K562 (cell line): ENCODE data around the gene PHF1. TPM values are rescaled to one million over a fixed set of nuclear protein-coding genes. Genes with fewer than 3 reads are reported as not detected.

Source experiments
- ATAC-seq: fragments of 200-7000 bp; cut with Tn5 transposase; 3 replicates; pipeline ENCODE4 v1.9.1; 2020; ENCODE audit warnings: moderate library complexity
- BruUV-seq: library from RNA; stranded (reverse); fragments of 400-500 nt; replicated peaks from 2 replicates; lab custom pipeline; 2021; lab: Mats Ljungman, UMichigan
- CTCF ChIA-PET: fragments of 300-600 bp; formaldehyde crosslinking; extraction: SDS; loops from one replicate; lab custom pipeline; 2021; ENCODE audit warnings: low intra/inter-chr PET ratio; lab: Yijun Ruan, JAX
- POLR2A ChIA-PET: fragments of 300-600, 350-650 bp; sonication (Branson Sonifier 250); formaldehyde crosslinking; extraction: SDS; loops from one replicate; lab custom pipeline; 2021; ENCODE audit warnings: antibody characterized with exemption, inconsistent platforms; lab: Yijun Ruan, JAX
- DNase-seq, 4 experiments: peaks; one replicate each; pipeline versions ENCODE4 v3.0.0 to v3.0.0-alpha.2; 2011 to 2018; ENCODE audit warnings: low spot score in 3 of 4, mixed read lengths in 3 of 4; ENCODE audit errors: extremely low read depth in 1 of 4
- FAIRE-seq: peaks from 2 replicates; lab custom pipeline; 2011; peaks lifted over from hg19 to GRCh38; lab: Jason Lieb, UNC
- H2AFZ ChIP-seq: 2 replicates; pipeline ENCODE4 v1.6.0; 2011; ENCODE audit warnings: low read depth, low read length, control low read depth, inconsistent platforms
- H3K27ac ChIP-seq: fragments of 200-600 bp; 3 replicates; pipeline ENCODE4 v1.8.0; 2011; ENCODE audit warnings: low read depth, mild to moderate bottlenecking, control low read depth, inconsistent platforms, low read length, moderate library complexity, mixed read lengths; ENCODE audit errors: extremely low read depth
- H3K27me3 ChIP-seq, 2 experiments: fragments of 300-600 bp in 1 of 2; 2 replicates in 1 of 2; 3 replicates in 1 of 2; pipeline versions ENCODE4 v1.6.0 to v1.8.0; 2011; ENCODE audit warnings: inconsistent platforms in 2 of 2, low read length in 2 of 2, mild to moderate bottlenecking in 1 of 2, mixed read lengths in 1 of 2, moderate library complexity in 1 of 2; ENCODE audit not compliant: control insufficient read depth in 2 of 2, insufficient read depth in 2 of 2
- H3K36me3 ChIP-seq: fragments of 300-600 bp; 3 replicates; pipeline ENCODE4 v1.8.0; 2011; ENCODE audit warnings: mild to moderate bottlenecking, low read length, inconsistent platforms; ENCODE audit not compliant: control insufficient read depth, insufficient read depth
- H3K4me1 ChIP-seq, 2 experiments: fragments of 200-600 bp in 1 of 2; replicated peaks in 1 of 2; 2 replicates in 1 of 2; 3 replicates in 1 of 2; pipeline versions ENCODE4 v1.5.1 to v1.8.0; 2011; ENCODE audit warnings: inconsistent platforms in 2 of 2, low read length in 2 of 2, mild to moderate bottlenecking in 1 of 2, mixed read lengths in 1 of 2, moderate library complexity in 1 of 2; ENCODE audit not compliant: control insufficient read depth in 2 of 2, insufficient read depth in 2 of 2
- H3K4me2 ChIP-seq: 2 replicates; pipeline ENCODE4 v1.6.1; 2011; ENCODE audit warnings: low read length, control low read depth, inconsistent platforms, mixed read lengths; ENCODE audit not compliant: insufficient read depth
- H3K4me3 ChIP-seq: fragments of 200-600 bp; sonication (generic), shearing (Covaris generic); 2 replicates; pipeline ENCODE4 v1.5.1; 2016; ENCODE audit warnings: control low read depth, inconsistent platforms
- H3K79me2 ChIP-seq: fragments of 200-600 bp; 3 replicates; pipeline ENCODE4 v1.8.0; 2011; ENCODE audit warnings: low read length, inconsistent platforms; ENCODE audit not compliant: control insufficient read depth, insufficient read depth
- H3K9ac ChIP-seq, 2 experiments: 2 replicates each; pipeline versions ENCODE4 v1.6.0 to v1.6.1; 2011; ENCODE audit warnings: low read depth in 2 of 2, low read length in 2 of 2, control low read depth in 1 of 2, inconsistent platforms in 1 of 2, mild to moderate bottlenecking in 1 of 2, mixed read lengths in 1 of 2; ENCODE audit not compliant: insufficient read depth in 1 of 2
- H3K9me1 ChIP-seq: one replicate; pipeline ENCODE4 v1.6.0; 2011; ENCODE audit warnings: inconsistent platforms, mild to moderate bottlenecking, low read length, moderate library complexity; ENCODE audit not compliant: control insufficient read depth, insufficient read depth
- H3K9me3 ChIP-seq: replicated peaks from 2 replicates; pipeline ENCODE4 v1.5.1; 2011; ENCODE audit warnings: low read depth, low read length, inconsistent platforms; ENCODE audit not compliant: control insufficient read depth, insufficient read depth
- H4K20me1 ChIP-seq: replicated peaks from 2 replicates; pipeline ENCODE4 v1.6.1; 2011; ENCODE audit warnings: low read length, inconsistent platforms, mixed read lengths; ENCODE audit not compliant: control insufficient read depth, insufficient read depth
- POLR2G ChIP-seq: fragments of 200-400 bp; formaldehyde crosslinking; IDR thresholded peaks from 2 replicates; pipeline ENCODE4 v1.6.1; 2017; ENCODE audit warnings: low read depth, mild to moderate bottlenecking, antibody characterized with exemption, low read length, moderate library complexity
- RBM22 ChIP-seq: fragments of 200-400 bp; formaldehyde crosslinking; IDR thresholded peaks from 2 replicates; pipeline ENCODE4 v1.6.1; 2018; ENCODE audit warnings: low read length, low read depth; ENCODE audit not compliant: poor library complexity, severe bottlenecking
- WGBS: fragments of 100-300 bp; shearing (Covaris generic); methylation state at CpG from one replicate; pipeline ENCODE4 v1.1.6; 2016; ENCODE audit warnings: low coverage, mixed read lengths; ENCODE audit not compliant: insufficient coverage; ENCODE audit errors: missing lambda C conversion rate; 5-methylcytosine and 5-hydroxymethylcytosine counted together
- in situ Hi-C: fragments of 300-500 bp; cut with MboI; formaldehyde crosslinking; loops from 4 replicates; pipeline ENCODE4 v1.15.0; 2018; ENCODE audit warnings: inconsistent platforms, mixed read lengths
- intact Hi-C: fragments of 100-400 bp; cut with micrococcal nuclease; formaldehyde crosslinking; loops from 2 replicates; pipeline ENCODE4 v1.14.2; 2022
- polyA plus RNA-seq, 8 experiments: library from polyadenylated mRNA; depleted of rRNA in 4 of 8; stranded (reverse) in 5 of 8; unstranded in 3 of 8; fragments of >200 nt; fragmentation: Nextera tagmentation in 2 of 8; fragmentation: Illumina TruSeq in 1 of 8; extraction: Ambion mirVana in 2 of 8; extraction: Trizol in 1 of 8; gene quantifications; 2 replicates each; pipeline versions ENCODE4 v1.2.1 to v1.2.3, GENCODE V29; 2011 to 2014; ENCODE audit warnings: inconsistent platforms in 1 of 8, missing spikeins in 1 of 8
- total RNA-seq, 7 experiments: library from RNA; depleted of rRNA in 6 of 7; stranded (reverse); fragments of >200 nt in 6 of 7; fragmentation: Illumina TruSeq in 2 of 7; extraction: Trizol in 2 of 7; gene quantifications; 2 replicates each; pipeline versions ENCODE4 v1.2.1 to v1.2.3, GENCODE V29; 2011 to 2021; ENCODE audit warnings: low replicate concordance in 1 of 7
- TF ChIP-seq, protein P1 (sequence below): sonication (generic); formaldehyde crosslinking; IDR thresholded peaks from 2 replicates; pipeline ENCODE4 v1.8.1; 2022; ENCODE audit warnings: missing genetic modification reagents

PHF1 gene
- total and polyA plus RNA-seq, 9 of the 15 experiments (the other 6 are each of a cell fraction or from before 2014, with no cell fraction given): 3.7 to 64.2 (median 33.7) TPM

DNA sequence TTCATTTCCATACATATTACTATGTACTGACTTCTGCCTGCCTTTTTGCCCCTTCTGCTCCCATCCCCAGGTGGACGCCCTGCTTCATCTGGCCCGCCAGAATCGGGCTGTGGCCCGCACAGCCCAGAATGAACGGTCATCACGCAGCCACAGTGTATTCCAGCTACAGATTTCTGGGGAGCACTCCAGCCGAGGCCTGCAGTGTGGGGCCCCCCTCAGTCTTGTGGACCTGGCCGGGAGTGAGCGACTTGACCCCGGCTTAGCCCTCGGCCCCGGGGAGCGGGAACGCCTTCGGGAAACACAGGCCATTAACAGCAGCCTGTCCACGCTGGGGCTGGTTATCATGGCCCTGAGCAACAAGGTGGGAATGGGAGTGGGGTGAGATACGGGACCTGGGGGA is 4.7 kb upstream of the PHF1 start:
- POLR2A ChIA-PET: interaction anchor here (0.5 to 2.0 kb wide), 4 partner anchors 10 to 134 kb away, joined by 3 to 8 read pairs (median 6); partner anchors contain the start of genes RGL2, RPS18 and VPS52
- Histone ChIP-seq H3K36me3 (peaks cover 81% of the 10 kb centered on the region), H3K27me3 (no peaks in the 10 kb centered on the region), H4K20me1 (peaks cover 2% of the 10 kb centered on the region; the same call in 1 of the 2 replicates), H3K4me3 (no peak overlapping the region), H3K4me2 (no peak overlapping the region), H3K9ac (peak overlapping the region in 1 of 2 experiments; percentile 39; a peak in 2 of 4 replicates), H2AFZ (no peak overlapping the region), H3K4me1 (peaks cover 9 to 12% of the 10 kb centered on the region in 2 experiments; a peak in 4 of 5 replicates), H3K27ac (no peak overlapping the region), H3K9me1 (no peaks in the 10 kb centered on the region), H3K9me3 (no peaks in the 10 kb centered on the region), H3K79me2 (peaks cover 3% of the 10 kb centered on the region)
- DNase-seq (no peak), FAIRE-seq (no peak), ATAC-seq (no peak)
- CTCF ChIA-PET: interaction anchor here (2.7 kb wide), 1 partner anchor 127 kb away, joined by 64 read pairs; the partner anchor contains the start of gene B3GALT4
- no TSS peak for BruUV-seq
- in situ Hi-C loops: loop anchor here (10.0 kb wide), 1 partner anchor 131 kb away; the partner anchor contains the start of genes B3GALT4, RPS18 and VPS52
- intact Hi-C loops: no loop called here
- 93% methylated on average over 11 of the region's 17 CpGs for WGBS
- peak; percentile 67 for TF ChIP-seq RBM22
- TF ChIP-seq, protein P1, sequence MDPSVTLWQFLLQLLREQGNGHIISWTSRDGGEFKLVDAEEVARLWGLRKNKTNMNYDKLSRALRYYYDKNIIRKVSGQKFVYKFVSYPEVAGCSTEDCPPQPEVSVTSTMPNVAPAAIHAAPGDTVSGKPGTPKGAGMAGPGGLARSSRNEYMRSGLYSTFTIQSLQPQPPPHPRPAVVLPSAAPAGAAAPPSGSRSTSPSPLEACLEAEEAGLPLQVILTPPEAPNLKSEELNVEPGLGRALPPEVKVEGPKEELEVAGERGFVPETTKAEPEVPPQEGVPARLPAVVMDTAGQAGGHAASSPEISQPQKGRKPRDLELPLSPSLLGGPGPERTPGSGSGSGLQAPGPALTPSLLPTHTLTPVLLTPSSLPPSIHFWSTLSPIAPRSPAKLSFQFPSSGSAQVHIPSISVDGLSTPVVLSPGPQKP (CRISPR knock-in tag): no peak
- peak; percentile 71 for TF ChIP-seq POLR2G
